Measurements from ENCODE around the gene CARD18. TPM values are rescaled to one million over a fixed set of nuclear protein-coding genes. Genes with fewer than 3 reads are reported as not detected.

Gene CARD18
- total RNA-seq, 2 donors from 2014 or later: not detected

DNA sequence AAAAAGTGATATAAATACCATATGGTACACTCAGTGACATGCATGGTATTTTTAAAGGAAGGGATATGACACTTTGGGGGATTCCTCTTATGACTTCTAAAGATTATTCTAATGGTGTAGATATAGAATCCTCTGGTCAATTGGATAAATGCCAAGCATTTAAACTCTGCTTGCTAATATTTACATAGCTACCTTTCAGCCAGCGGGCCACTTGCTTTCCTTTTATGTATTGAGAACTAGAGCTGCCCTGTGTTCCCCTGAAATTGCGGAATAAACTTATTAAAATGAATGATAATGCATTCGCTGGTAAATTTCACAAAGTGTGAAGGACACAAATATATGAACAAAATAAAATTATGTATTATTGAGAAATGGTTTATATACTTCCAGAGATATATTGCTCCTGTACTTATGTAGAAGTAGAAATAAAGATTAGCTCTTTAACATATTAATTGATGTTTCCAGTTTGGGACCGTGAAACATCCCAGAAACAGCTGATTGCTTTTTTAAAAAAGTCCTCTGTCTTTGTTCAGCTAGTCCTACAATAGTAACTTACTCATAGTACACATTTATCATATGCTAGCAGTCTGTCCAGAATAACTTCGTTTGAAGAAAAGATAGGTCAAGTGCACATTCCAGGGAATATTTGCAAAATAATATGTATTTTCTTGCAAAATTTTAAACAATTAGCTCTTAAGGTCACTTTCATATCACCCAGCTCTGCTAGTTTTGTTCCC lies 40.1 kb upstream of the CARD18 start:
- intact Hi-C loops (cut with DNase I): no loop called here
- Histone ChIP-seq H3K9me3 (no peaks in the 10 kb centered on the region), H3K27me3 (no peaks in the 10 kb centered on the region), H3K36me3 (no peaks in the 10 kb centered on the region), H3K27ac (no peak overlapping the region), H3K4me1 (no peaks in the 10 kb centered on the region), H3K9ac (ENCODE audit: low read depth in 2 of 2, low read length in 2 of 2) (no peak overlapping the region), H3K4me3 (no peak overlapping the region)
- DNase-seq: no peak
- TF ChIP-seq, protein P1, sequence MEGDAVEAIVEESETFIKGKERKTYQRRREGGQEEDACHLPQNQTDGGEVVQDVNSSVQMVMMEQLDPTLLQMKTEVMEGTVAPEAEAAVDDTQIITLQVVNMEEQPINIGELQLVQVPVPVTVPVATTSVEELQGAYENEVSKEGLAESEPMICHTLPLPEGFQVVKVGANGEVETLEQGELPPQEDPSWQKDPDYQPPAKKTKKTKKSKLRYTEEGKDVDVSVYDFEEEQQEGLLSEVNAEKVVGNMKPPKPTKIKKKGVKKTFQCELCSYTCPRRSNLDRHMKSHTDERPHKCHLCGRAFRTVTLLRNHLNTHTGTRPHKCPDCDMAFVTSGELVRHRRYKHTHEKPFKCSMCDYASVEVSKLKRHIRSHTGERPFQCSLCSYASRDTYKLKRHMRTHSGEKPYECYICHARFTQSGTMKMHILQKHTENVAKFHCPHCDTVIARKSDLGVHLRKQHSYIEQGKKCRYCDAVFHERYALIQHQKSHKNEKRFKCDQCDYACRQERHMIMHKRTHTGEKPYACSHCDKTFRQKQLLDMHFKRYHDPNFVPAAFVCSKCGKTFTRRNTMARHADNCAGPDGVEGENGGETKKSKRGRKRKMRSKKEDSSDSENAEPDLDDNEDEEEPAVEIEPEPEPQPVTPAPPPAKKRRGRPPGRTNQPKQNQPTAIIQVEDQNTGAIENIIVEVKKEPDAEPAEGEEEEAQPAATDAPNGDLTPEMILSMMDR (IDR thresholded peaks at IDR 0.05): no peak

DNA sequence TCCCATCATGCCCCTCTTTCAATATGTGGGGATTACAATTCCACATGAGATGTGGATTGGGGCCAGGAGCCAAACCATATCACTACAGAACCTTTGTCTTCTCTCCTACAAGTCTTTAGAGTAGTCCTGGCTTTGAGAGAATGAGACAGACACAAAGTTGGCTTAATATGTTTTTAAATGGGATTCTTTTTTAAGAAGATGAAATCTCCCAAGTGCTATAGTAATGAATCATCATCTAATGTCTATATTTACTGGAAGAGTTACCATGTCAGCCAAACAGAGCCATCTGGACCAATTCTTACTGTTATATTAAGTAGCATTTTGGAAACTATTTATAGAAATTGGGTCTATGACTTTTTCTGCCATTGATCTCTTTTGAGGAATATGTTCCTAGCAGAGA lies 38.1 kb upstream of the CARD18 start:
- intact Hi-C loops (cut with DNase I): no loop called here
- H3K27me3 ChIP-seq: no peaks in the 10 kb centered on the region
- H3K4me1 ChIP-seq: no peaks in the 10 kb centered on the region
- no peak overlapping the region for H3K9ac ChIP-seq (ENCODE audit: low read depth in 2 of 2, low read length in 2 of 2)
- no peak overlapping the region for H3K4me3 ChIP-seq
- no peak overlapping the region for H3K27ac ChIP-seq
- no peaks in the 10 kb centered on the region for H3K9me3 ChIP-seq
- DNase-seq: no peak
- TF ChIP-seq, protein P1 (IDR thresholded peaks at IDR 0.05): no peak
- no peaks in the 10 kb centered on the region for H3K36me3 ChIP-seq

- no peaks in the 10 kb centered on the region for H3K27me3 ChIP-seq
- H3K36me3 ChIP-seq: no peaks in the 10 kb centered on the region
- TF ChIP-seq, protein P1 (IDR thresholded peaks at IDR 0.05): no peak
- no peak overlapping the region for H3K4me3 ChIP-seq
- H3K9me3 ChIP-seq: no peaks in the 10 kb centered on the region
- no peak for DNase-seq
- H3K27ac ChIP-seq: no peak overlapping the region
- intact Hi-C loops (cut with DNase I): no loop called here
- H3K9ac ChIP-seq (ENCODE audit: low read depth in 2 of 2, low read length in 2 of 2): no peak overlapping the region
- H3K4me1 ChIP-seq: no peaks in the 10 kb centered on the region
Observed at GRCh38 chr11:105168457-105168856, 28.9 kb upstream of the CARD18 start.

GRCh38 chr11:105167244-105167643 lies 27.7 kb upstream of the CARD18 start:
- Histone ChIP-seq H3K4me3 (no peak overlapping the region), H3K4me1 (no peaks in the 10 kb centered on the region), H3K9ac (ENCODE audit: low read depth in 2 of 2, low read length in 2 of 2) (no peak overlapping the region), H3K27ac (no peak overlapping the region), H3K27me3 (no peaks in the 10 kb centered on the region), H3K36me3 (no peaks in the 10 kb centered on the region), H3K9me3 (no peaks in the 10 kb centered on the region)
- TF ChIP-seq, protein P1 (IDR thresholded peaks at IDR 0.05): no peak
- intact Hi-C loops (cut with DNase I): no loop called here
- DNase-seq: no peak

DNA sequence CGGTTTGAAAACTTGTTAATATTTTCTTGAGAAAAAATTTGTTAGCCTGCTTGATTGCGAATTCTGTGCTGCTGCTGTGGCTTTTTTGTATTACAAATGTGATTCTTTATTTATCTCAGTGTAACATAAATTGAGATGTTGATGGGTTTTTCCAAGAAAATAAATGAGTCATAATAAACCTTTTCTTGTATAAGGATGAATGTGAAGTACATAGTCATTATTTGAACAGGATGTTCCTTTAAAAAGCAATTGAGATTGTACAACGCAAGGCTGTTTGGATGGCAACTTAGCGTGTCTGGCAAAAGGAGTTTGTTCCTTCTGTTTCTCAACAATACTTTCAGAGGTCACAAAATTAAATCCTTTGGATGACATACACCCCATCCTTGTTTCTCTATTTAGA lies 24.6 kb upstream of the CARD18 start:
- no peaks in the 10 kb centered on the region for H3K36me3 ChIP-seq
- no peak overlapping the region for H3K4me3 ChIP-seq
- intact Hi-C loops (cut with DNase I): no loop called here

More for the DNA sequence above, 24.6 kb upstream of the CARD18 start:
- no peak for DNase-seq
- H3K9ac ChIP-seq (ENCODE audit: low read depth in 2 of 2, low read length in 2 of 2): no peak overlapping the region
- no peaks in the 10 kb centered on the region for H3K27me3 ChIP-seq
- H3K4me1 ChIP-seq: no peaks in the 10 kb centered on the region
- TF ChIP-seq, protein P1 (IDR thresholded peaks at IDR 0.05): no peak
- no peak overlapping the region for H3K27ac ChIP-seq
- H3K9me3 ChIP-seq: no peaks in the 10 kb centered on the region
